IMR-90 (cell line): ENCODE results near the gene RINT1. TPM values are rescaled to one million over a fixed set of nuclear protein-coding genes. Genes with fewer than 3 reads are reported as not detected.
A peak's percentile ranks its signal among the peaks of the same experiment; 100 is the strongest.

ENCODE experiments used
- ATAC-seq: fragments of 200-7000 bp; cut with Tn5 transposase; 2 replicates; pipeline ENCODE4 v1.9.1; 2020; ENCODE audit warnings: low read depth, mild to moderate bottlenecking, moderate library complexity
- BruUV-seq: library from RNA; stranded (reverse); fragments of 400-500 nt; replicated peaks from 2 replicates; lab custom pipeline; 2021; lab: Mats Ljungman, UMichigan
- CTCF ChIA-PET: fragments of 300-600 bp; formaldehyde crosslinking; extraction: SDS; loops from one replicate; lab custom pipeline; 2021; ENCODE audit warnings: antibody characterized with exemption; lab: Yijun Ruan, JAX
- POLR2A ChIA-PET: fragments of 300-600 bp; sonication (Branson Sonifier 250); formaldehyde crosslinking; loops from one replicate; lab custom pipeline; 2022; ENCODE audit warnings: antibody characterized with exemption; ENCODE audit not compliant: unreplicated experiment; lab: Charles Lee
- DNase-seq: peaks from one replicate; pipeline ENCODE4 v3.0.0; 2013
- H2AFZ ChIP-seq: replicated peaks from 2 replicates; pipeline ENCODE3; 2013; ENCODE audit warnings: low read length, mild to moderate bottlenecking; ENCODE audit not compliant: poor library complexity
- H2AK5ac ChIP-seq: 2 replicates; pipeline ENCODE4 v1.6.1; 2013; ENCODE audit warnings: low read depth, low read length, inconsistent platforms
- H2AK9ac ChIP-seq: replicated peaks from 2 replicates; pipeline ENCODE3; 2013; ENCODE audit warnings: mild to moderate bottlenecking, low read depth, low read length, moderate library complexity; ENCODE audit not compliant: poor library complexity
- H2BK120ac ChIP-seq: 2 replicates; pipeline ENCODE4 v1.6.1; 2013; ENCODE audit warnings: low read depth, low read length, inconsistent platforms
- H2BK15ac ChIP-seq: 3 replicates; pipeline ENCODE4 v1.6.1; 2013; ENCODE audit warnings: low read depth, low read length, inconsistent platforms
- H2BK20ac ChIP-seq: 2 replicates; pipeline ENCODE4 v1.6.1; 2013; ENCODE audit warnings: low read depth, mild to moderate bottlenecking, inconsistent platforms, low read length, moderate library complexity
- H2BK5ac ChIP-seq: 2 replicates; pipeline ENCODE4 v1.6.1; 2013; ENCODE audit warnings: mild to moderate bottlenecking, low read depth, low read length, inconsistent platforms; ENCODE audit not compliant: poor library complexity, severe bottlenecking
- H3K14ac ChIP-seq: replicated peaks from 2 replicates; pipeline ENCODE4 v1.6.1; 2013; ENCODE audit warnings: low read depth, low read length, inconsistent platforms
- H3K18ac ChIP-seq: 2 replicates; pipeline ENCODE4 v1.6.1; 2013; ENCODE audit warnings: low read depth, low read length, control low read depth
- H3K23ac ChIP-seq: 2 replicates; pipeline ENCODE4 v1.6.1; 2013; ENCODE audit warnings: low read depth, low read length, inconsistent platforms
- H3K27ac ChIP-seq: 2 replicates; pipeline ENCODE4 v1.5.1; 2013; ENCODE audit warnings: mild to moderate bottlenecking, control low read depth, low read length; ENCODE audit not compliant: insufficient read depth
- H3K27me3 ChIP-seq: 2 replicates; pipeline ENCODE4 v1.6.1; 2013; ENCODE audit warnings: low read length; ENCODE audit not compliant: control insufficient read depth, insufficient read depth
- H3K36me3 ChIP-seq: 2 replicates; pipeline ENCODE4 v1.6.1; 2013; ENCODE audit warnings: low read length, mixed read lengths; ENCODE audit not compliant: control insufficient read depth, insufficient read depth
- H3K4ac ChIP-seq: 2 replicates; pipeline ENCODE4 v1.6.1; 2013; ENCODE audit warnings: low read depth, low read length, inconsistent platforms
- H3K4me1 ChIP-seq: 2 replicates; pipeline ENCODE4 v1.6.1; 2013; ENCODE audit warnings: low read length, mixed read lengths; ENCODE audit not compliant: control insufficient read depth, insufficient read depth
- H3K4me2 ChIP-seq: 2 replicates; pipeline ENCODE4 v1.6.1; 2013; ENCODE audit warnings: low read depth, mild to moderate bottlenecking, control low read depth, low read length, moderate library complexity
- H3K4me3 ChIP-seq: 2 replicates; pipeline ENCODE4 v1.5.1; 2013; ENCODE audit warnings: low read depth, mild to moderate bottlenecking, control low read depth, low read length, moderate library complexity; ENCODE audit not compliant: insufficient read depth
- H3K56ac ChIP-seq: 2 replicates; pipeline ENCODE4 v1.6.1; 2013; ENCODE audit warnings: low read length, inconsistent platforms; ENCODE audit not compliant: insufficient read depth; ENCODE audit errors: extremely low read depth
- H3K79me1 ChIP-seq, 2 experiments: 2 replicates each; pipeline ENCODE4 v1.6.1; 2013; ENCODE audit warnings: low read length in 2 of 2, inconsistent platforms in 1 of 2, low read depth in 1 of 2
- H3K9ac ChIP-seq: 2 replicates; pipeline ENCODE4 v1.6.1; 2013; ENCODE audit warnings: low read depth, low read length, control low read depth
- H3K9me1 ChIP-seq: 2 replicates; pipeline ENCODE4 v1.6.1; 2013; ENCODE audit warnings: low read length, inconsistent platforms; ENCODE audit not compliant: insufficient read depth
- H3K9me3 ChIP-seq: 2 replicates; pipeline ENCODE4 v1.6.1; 2013; ENCODE audit warnings: low read length; ENCODE audit not compliant: control insufficient read depth, insufficient read depth
- H4K20me1 ChIP-seq: 2 replicates; pipeline ENCODE4 v1.6.1; 2013; ENCODE audit warnings: low read length, inconsistent platforms; ENCODE audit not compliant: insufficient read depth
- H4K5ac ChIP-seq: 2 replicates; pipeline ENCODE4 v1.6.1; 2013; ENCODE audit warnings: mild to moderate bottlenecking, low read depth, low read length, control low read depth
- H4K8ac ChIP-seq, 2 experiments: 2 replicates each; pipeline ENCODE4 v1.6.1; 2013; ENCODE audit warnings: low read depth in 2 of 2, low read length in 2 of 2, control low read depth in 1 of 2, inconsistent platforms in 1 of 2
- H4K91ac ChIP-seq: 2 replicates; pipeline ENCODE4 v1.6.1; 2013; ENCODE audit warnings: low read depth, low read length, inconsistent platforms; ENCODE audit not compliant: insufficient read depth
- BHLHE40 ChIP-seq: fragments of 150-350 bp; IDR thresholded peaks from 2 replicates; pipeline ENCODE4 v1.6.1; 2016; ENCODE audit warnings: mild to moderate bottlenecking, low read depth, low read length
- CEBPB ChIP-seq: IDR thresholded peaks from 2 replicates; pipeline ENCODE4 v1.6.1; 2012; ENCODE audit warnings: low read depth, low read length, improper control_type of control experiment
- CTCF ChIP-seq: conservative IDR thresholded peaks from 2 replicates; pipeline ENCODE4 v1.5.1; 2012; ENCODE audit warnings: mild to moderate bottlenecking, low read depth, low read length, improper control_type of control experiment
- FOS ChIP-seq: fragments of 150-350 bp; IDR thresholded peaks from 2 replicates; pipeline ENCODE4 v1.6.1; 2016; ENCODE audit warnings: low read depth, low read length
- MAFK ChIP-seq: IDR thresholded peaks from 2 replicates; pipeline ENCODE4 v1.6.1; 2012; ENCODE audit warnings: low read depth, low read length, improper control_type of control experiment
- MAZ ChIP-seq: IDR thresholded peaks from 2 replicates; pipeline ENCODE4 v1.6.1; 2012; ENCODE audit warnings: low read depth, mild to moderate bottlenecking, low read length, improper control_type of control experiment, moderate library complexity, borderline replicate concordance
- MXI1 ChIP-seq: IDR thresholded peaks from 2 replicates; pipeline ENCODE4 v1.6.1; 2012; ENCODE audit warnings: low read depth, mild to moderate bottlenecking, low read length, moderate library complexity, borderline replicate concordance
- RAD21 ChIP-seq: IDR thresholded peaks from 2 replicates; pipeline ENCODE4 v1.6.1; 2012; ENCODE audit warnings: low read length, improper control_type of control experiment
- SMC3 ChIP-seq: fragments of 150-350 bp; IDR thresholded peaks from 2 replicates; pipeline ENCODE4 v1.6.1; 2016; ENCODE audit warnings: low read depth, mild to moderate bottlenecking, antibody characterized with exemption, low read length, moderate library complexity
- WGBS, 2 experiments: methylation state at CpG; one replicate each; pipeline versions ENCODE4 v1.1.5 to v1.1.7; 2013; ENCODE audit warnings: missing lambda C conversion rate in 2 of 2; ENCODE audit not compliant: insufficient read length in 1 of 2; ENCODE audit errors: extremely low coverage in 2 of 2; 5-methylcytosine and 5-hydroxymethylcytosine counted together
- dilution Hi-C: fragments of 300-500 bp; cut with HindIII; formaldehyde crosslinking; loops from one replicate; pipeline ENCODE4 v1.14.3; 2018; ENCODE audit warnings: low sequenced_read_pairs; ENCODE audit not compliant: unreplicated experiment
- in situ Hi-C: fragments of 300-500 bp; cut with MboI; formaldehyde crosslinking; loops from 3 replicates; pipeline ENCODE4 v1.14.3; 2019; ENCODE audit warnings: low sequenced_read_pairs, inconsistent platforms, mixed read lengths
- intact Hi-C: fragments of 100-400 bp; cut with micrococcal nuclease; formaldehyde crosslinking; loops from 2 replicates; pipeline ENCODE4 v1.10.0; 2022
- polyA plus RNA-seq, 3 experiments: library from polyadenylated mRNA; depleted of rRNA; stranded (reverse); fragments of >200 nt; gene quantifications; 2 replicates each; pipeline ENCODE4 v1.2.3, GENCODE V29; 2012; ENCODE audit warnings: low replicate concordance in 1 of 3
- total RNA-seq: library from RNA; depleted of rRNA; stranded (reverse); fragments of >200 nt; gene quantifications from 2 replicates; pipeline ENCODE4 v1.2.3, GENCODE V29; 2012
- TF ChIP-seq, protein P1 (sequence below): fragments of 150-350 bp; IDR thresholded peaks from 2 replicates; pipeline ENCODE4 v1.6.1; 2016; ENCODE audit warnings: low read depth, mild to moderate bottlenecking, low read length, moderate library complexity, borderline replicate concordance

Gene RINT1
- total and polyA plus RNA-seq, 2 of the 4 experiments (the other 2 are of a cell fraction), result 15.9 to 23.1 TPM

- Histone ChIP-seq H3K79me1 (no peaks in the 10 kb centered on the region), H2BK5ac (no peak overlapping the region), H3K56ac (no peak overlapping the region), H3K4me3 (no peak overlapping the region), H3K4ac (no peak overlapping the region), H3K27ac (no peak overlapping the region), H3K27me3 (peaks cover 4% of the 10 kb centered on the region; the same call in 1 of the 2 replicates), H3K18ac (no peak overlapping the region), H2AFZ (peak overlapping the region; percentile 33), H3K9ac (no peak overlapping the region), H4K20me1 (no peaks in the 10 kb centered on the region), H2BK120ac (no peak overlapping the region), H3K9me1 (no peaks in the 10 kb centered on the region), H2BK20ac (no peak overlapping the region), H3K14ac (no peak overlapping the region; the same call in 1 of the 2 replicates), H2AK9ac (no peak overlapping the region), H3K23ac (no peak overlapping the region), H4K5ac (no peak overlapping the region), H3K36me3 (no peaks in the 10 kb centered on the region), H4K8ac (no peak overlapping the region), H4K91ac (no peak overlapping the region), H3K4me1 (peaks cover 2% of the 10 kb centered on the region; the same call in 1 of the 2 replicates), H2AK5ac (no peak overlapping the region), H3K9me3 (no peaks in the 10 kb centered on the region), H2BK15ac (no peak overlapping the region), H3K4me2 (no peak overlapping the region)
- ATAC-seq (peak; percentile 13; the same call in 1 of the 2 replicates), DNase-seq (no peak)
- WGBS, 2 experiments, result no CpG with 5 or more reads among the region's 14 CpGs
- intact Hi-C loops, result no loop called here
- in situ Hi-C loops, result no loop called here
- no TSS peak for BruUV-seq
- ChIA-PET POLR2A (no interaction called here), CTCF (no interaction called here)
- dilution Hi-C loops, result no loop called here
- TF ChIP-seq MXI1 (no peak), FOS (no peak), MAZ (no peak), CEBPB (no peak), MAFK (no peak), RAD21 (no peak), BHLHE40 (no peak), CTCF (no peak), SMC3 (no peak)
- TF ChIP-seq, protein P1, sequence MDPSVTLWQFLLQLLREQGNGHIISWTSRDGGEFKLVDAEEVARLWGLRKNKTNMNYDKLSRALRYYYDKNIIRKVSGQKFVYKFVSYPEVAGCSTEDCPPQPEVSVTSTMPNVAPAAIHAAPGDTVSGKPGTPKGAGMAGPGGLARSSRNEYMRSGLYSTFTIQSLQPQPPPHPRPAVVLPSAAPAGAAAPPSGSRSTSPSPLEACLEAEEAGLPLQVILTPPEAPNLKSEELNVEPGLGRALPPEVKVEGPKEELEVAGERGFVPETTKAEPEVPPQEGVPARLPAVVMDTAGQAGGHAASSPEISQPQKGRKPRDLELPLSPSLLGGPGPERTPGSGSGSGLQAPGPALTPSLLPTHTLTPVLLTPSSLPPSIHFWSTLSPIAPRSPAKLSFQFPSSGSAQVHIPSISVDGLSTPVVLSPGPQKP, result no peak
Measured at GRCh38 chr7:105600720-105601550, 68.9 kb downstream of the RINT1 start.
